ENCODE measurements around the gene ACSM6.
A peak's percentile ranks its signal among the peaks of the same experiment; 100 is the strongest.

ACSM6 gene

DNA sequence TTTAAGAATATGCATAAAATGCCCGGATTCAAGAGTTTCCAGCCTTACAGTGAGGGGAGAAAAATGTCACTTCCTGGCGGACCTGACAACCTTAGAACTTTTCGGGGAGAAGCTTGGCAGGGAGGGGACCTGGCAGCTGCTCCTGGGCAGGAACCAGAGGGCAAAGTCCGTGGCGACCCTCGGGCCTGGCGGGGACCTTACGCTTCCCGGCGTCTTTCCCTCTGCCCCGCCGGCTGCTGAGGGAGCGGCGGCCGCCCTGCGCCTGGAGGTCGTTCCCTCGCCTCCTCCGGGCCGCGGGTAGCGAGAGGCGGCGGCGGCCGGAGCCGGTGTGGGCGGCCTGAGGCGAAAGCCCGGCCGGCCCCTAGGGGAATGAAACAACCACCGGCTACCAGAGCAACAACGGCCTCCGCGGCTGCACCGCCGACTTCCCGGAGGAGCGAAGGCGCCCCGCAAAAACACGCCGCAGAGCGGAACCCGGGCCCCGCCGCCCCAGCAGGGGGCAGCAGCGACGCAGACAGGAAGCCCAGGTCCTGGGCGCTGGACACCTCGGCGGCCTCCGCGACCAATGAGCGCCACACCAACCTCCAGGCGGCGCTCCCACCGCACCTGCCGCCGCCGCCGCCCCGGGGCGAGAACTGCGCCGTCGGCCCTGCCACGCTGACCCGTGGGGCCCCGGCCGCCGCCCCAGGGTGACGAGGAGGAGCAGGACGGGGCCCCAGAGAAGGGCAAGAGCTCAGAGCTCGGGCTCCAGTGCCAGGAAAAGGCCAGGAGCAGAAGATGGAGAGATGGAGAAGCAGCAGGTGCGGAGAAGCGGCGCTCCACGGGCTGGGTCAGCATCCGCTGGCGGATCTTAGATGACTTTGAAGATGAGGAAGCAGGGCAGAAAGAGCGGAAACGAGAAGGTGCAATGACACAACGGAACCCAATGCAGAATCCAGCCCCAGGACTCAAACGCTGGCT, 10.5 kb upstream of the ACSM6 start (continued):
- TF ChIP-seq, protein P1, sequence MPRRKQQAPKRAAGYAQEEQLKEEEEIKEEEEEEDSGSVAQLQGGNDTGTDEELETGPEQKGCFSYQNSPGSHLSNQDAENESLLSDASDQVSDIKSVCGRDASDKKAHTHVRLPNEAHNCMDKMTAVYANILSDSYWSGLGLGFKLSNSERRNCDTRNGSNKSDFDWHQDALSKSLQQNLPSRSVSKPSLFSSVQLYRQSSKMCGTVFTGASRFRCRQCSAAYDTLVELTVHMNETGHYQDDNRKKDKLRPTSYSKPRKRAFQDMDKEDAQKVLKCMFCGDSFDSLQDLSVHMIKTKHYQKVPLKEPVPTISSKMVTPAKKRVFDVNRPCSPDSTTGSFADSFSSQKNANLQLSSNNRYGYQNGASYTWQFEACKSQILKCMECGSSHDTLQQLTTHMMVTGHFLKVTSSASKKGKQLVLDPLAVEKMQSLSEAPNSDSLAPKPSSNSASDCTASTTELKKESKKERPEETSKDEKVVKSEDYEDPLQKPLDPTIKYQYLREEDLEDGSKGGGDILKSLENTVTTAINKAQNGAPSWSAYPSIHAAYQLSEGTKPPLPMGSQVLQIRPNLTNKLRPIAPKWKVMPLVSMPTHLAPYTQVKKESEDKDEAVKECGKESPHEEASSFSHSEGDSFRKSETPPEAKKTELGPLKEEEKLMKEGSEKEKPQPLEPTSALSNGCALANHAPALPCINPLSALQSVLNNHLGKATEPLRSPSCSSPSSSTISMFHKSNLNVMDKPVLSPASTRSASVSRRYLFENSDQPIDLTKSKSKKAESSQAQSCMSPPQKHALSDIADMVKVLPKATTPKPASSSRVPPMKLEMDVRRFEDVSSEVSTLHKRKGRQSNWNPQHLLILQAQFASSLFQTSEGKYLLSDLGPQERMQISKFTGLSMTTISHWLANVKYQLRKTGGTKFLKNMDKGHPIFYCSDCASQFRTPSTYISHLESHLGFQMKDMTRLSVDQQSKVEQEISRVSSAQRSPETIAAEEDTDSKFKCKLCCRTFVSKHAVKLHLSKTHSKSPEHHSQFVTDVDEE (CRISPR knock-in tag; IDR thresholded peaks at IDR 0.05): peak; percentile 64
- TF ChIP-seq ZNF565 (CRISPR knock-in tag; conservative IDR thresholded peaks at IDR 0.05; ENCODE audit: low read depth) (no peak), ZNF8 (CRISPR knock-in tag; IDR thresholded peaks at IDR 0.05) (no peak), SNAI2 (CRISPR knock-in tag; IDR thresholded peaks at IDR 0.05) (peak; percentile 97), ZFP30 (CRISPR knock-in tag; IDR thresholded peaks at IDR 0.05) (no peak), ZFP3 (CRISPR knock-in tag; IDR thresholded peaks at IDR 0.05) (peak; percentile 69; the same call in 1 of the 2 replicates)
- TF ChIP-seq, protein P2, sequence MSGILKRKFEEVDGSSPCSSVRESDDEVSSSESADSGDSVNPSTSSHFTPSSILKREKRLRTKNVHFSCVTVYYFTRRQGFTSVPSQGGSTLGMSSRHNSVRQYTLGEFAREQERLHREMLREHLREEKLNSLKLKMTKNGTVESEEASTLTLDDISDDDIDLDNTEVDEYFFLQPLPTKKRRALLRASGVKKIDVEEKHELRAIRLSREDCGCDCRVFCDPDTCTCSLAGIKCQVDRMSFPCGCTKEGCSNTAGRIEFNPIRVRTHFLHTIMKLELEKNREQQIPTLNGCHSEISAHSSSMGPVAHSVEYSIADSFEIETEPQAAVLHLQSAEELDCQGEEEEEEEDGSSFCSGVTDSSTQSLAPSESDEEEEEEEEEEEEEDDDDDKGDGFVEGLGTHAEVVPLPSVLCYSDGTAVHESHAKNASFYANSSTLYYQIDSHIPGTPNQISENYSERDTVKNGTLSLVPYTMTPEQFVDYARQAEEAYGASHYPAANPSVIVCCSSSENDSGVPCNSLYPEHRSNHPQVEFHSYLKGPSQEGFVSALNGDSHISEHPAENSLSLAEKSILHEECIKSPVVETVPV (CRISPR knock-in tag; IDR thresholded peaks at IDR 0.05): no peak

DNA sequence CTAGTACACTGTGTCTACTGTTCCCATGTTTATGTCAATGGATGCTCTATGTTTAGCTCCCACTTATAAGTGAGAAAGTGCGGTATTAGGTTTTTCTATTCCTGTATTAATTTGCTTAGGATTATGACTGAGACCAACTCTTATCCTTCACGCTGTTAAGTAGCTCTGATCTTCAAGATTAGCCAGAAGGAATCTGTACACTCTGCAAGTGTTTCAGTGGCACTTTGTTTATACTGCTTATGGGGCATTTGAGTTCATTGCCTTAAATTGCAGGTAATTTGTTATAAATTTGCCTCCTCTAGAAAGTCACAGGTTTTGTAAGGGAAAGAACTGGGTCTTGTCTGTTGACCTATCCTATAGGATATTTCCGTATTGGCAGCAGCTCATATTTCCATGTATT, 6.4 kb upstream of the ACSM6 start:
- TF ChIP-seq, protein P1 (CRISPR knock-in tag; IDR thresholded peaks at IDR 0.05): no peak
- TF ChIP-seq OSR1 (CRISPR knock-in tag; IDR thresholded peaks at IDR 0.05) (no peak), CSDC2 (CRISPR knock-in tag; IDR thresholded peaks at IDR 0.05) (no peak), ZFP30 (CRISPR knock-in tag; IDR thresholded peaks at IDR 0.05) (no peak), SNAI2 (CRISPR knock-in tag; IDR thresholded peaks at IDR 0.05) (no peak), TCF4 (CRISPR knock-in tag; IDR thresholded peaks at IDR 0.05; ENCODE audit: borderline replicate concordance) (no peak)
- TF ChIP-seq, protein P3, sequence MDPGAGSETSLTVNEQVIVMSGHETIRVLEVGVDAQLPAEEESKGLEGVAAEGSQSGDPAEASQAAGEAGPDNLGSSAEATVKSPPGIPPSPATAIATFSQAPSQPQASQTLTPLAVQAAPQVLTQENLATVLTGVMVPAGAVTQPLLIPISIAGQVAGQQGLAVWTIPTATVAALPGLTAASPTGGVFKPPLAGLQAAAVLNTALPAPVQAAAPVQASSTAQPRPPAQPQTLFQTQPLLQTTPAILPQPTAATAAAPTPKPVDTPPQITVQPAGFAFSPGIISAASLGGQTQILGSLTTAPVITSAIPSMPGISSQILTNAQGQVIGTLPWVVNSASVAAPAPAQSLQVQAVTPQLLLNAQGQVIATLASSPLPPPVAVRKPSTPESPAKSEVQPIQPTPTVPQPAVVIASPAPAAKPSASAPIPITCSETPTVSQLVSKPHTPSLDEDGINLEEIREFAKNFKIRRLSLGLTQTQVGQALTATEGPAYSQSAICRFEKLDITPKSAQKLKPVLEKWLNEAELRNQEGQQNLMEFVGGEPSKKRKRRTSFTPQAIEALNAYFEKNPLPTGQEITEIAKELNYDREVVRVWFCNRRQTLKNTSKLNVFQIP (CRISPR knock-in tag; IDR thresholded peaks at IDR 0.05; ENCODE audit: borderline replicate concordance, low read depth): no peak
- ATAC-seq: no peak

DNA sequence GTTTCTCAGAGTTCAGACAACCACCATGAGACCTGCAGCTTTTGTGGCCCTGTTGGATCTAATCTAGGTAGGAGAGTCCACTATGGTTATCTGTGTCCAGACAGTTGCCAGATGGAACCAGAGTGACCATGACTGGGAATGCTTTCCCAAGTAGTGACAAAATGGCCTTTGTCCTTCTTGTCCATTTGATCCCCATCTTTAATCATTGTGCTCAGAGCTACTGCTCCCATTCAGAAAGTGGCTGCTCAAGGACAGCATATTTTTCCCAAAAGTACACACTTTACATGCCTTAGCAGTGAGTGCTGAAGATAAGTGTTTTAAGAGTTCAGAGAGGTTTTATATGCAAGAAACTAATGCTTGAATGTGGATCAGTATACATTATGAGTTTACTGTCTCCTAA, 5.4 kb upstream of the ACSM6 start:
- ATAC-seq: no peak
- TF ChIP-seq ESRRG (CRISPR knock-in tag; IDR thresholded peaks at IDR 0.05): no peak
- TF ChIP-seq, protein P1 (CRISPR knock-in tag; IDR thresholded peaks at IDR 0.05): no peak
- no peak for TF ChIP-seq PPARA (CRISPR knock-in tag; IDR thresholded peaks at IDR 0.05; ENCODE audit: borderline replicate concordance)
- no peak for TF ChIP-seq GLIS3 (CRISPR knock-in tag; IDR thresholded peaks at IDR 0.05)
- no peak for TF ChIP-seq ZNF8 (CRISPR knock-in tag; IDR thresholded peaks at IDR 0.05)
- no peak for TF ChIP-seq CSDC2 (CRISPR knock-in tag; IDR thresholded peaks at IDR 0.05)
- no peak for TF ChIP-seq ZFP3 (CRISPR knock-in tag; IDR thresholded peaks at IDR 0.05)
- TF ChIP-seq, protein P4, sequence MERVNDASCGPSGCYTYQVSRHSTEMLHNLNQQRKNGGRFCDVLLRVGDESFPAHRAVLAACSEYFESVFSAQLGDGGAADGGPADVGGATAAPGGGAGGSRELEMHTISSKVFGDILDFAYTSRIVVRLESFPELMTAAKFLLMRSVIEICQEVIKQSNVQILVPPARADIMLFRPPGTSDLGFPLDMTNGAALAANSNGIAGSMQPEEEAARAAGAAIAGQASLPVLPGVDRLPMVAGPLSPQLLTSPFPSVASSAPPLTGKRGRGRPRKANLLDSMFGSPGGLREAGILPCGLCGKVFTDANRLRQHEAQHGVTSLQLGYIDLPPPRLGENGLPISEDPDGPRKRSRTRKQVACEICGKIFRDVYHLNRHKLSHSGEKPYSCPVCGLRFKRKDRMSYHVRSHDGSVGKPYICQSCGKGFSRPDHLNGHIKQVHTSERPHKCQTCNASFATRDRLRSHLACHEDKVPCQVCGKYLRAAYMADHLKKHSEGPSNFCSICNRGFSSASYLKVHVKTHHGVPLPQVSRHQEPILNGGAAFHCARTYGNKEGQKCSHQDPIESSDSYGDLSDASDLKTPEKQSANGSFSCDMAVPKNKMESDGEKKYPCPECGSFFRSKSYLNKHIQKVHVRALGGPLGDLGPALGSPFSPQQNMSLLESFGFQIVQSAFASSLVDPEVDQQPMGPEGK (CRISPR knock-in tag; IDR thresholded peaks at IDR 0.05; ENCODE audit: borderline replicate concordance): no peak
- TF ChIP-seq ISL1 (CRISPR knock-in tag; IDR thresholded peaks at IDR 0.05): no peak
- TF ChIP-seq CREB5 (CRISPR knock-in tag; IDR thresholded peaks at IDR 0.05; ENCODE audit: low read depth): no peak
- TF ChIP-seq, protein P3 (CRISPR knock-in tag; IDR thresholded peaks at IDR 0.05; ENCODE audit: borderline replicate concordance, low read depth): no peak
- TF ChIP-seq SNAI2 (CRISPR knock-in tag; IDR thresholded peaks at IDR 0.05): no peak
- TF ChIP-seq TOX (CRISPR knock-in tag; IDR thresholded peaks at IDR 0.05; ENCODE audit: borderline replicate concordance): no peak
- no peak for TF ChIP-seq OSR1 (CRISPR knock-in tag; IDR thresholded peaks at IDR 0.05)
